Measurements from ENCODE around the gene NMRK2.
"Not testable (repeated sequence)": the region's sequence is repeated elsewhere in the genome, so short reads cannot be mapped to it uniquely, and the experiment has no call there.

NMRK2 gene

GRCh38 chr19:3945838-3946237, 13.0 kb downstream of the NMRK2 start:
- DNase-seq (ENCODE audit: low read depth, low spot score): no peak
- no peak overlapping the region for H3K9ac ChIP-seq (ENCODE audit: insufficient read length)
- no peaks in the 10 kb centered on the region for H3K36me3 ChIP-seq (ENCODE audit: insufficient read depth, low read length)
- H3K4me3 ChIP-seq: no peak overlapping the region
- no peak for TF ChIP-seq POLR2AphosphoS5 (IDR thresholded peaks at IDR 0.05; ENCODE audit: borderline replicate concordance, low read depth, low read length)
- no peak for TF ChIP-seq FOXP2 (optimal IDR thresholded peaks at IDR 0.05; ENCODE audit: control extremely low read depth, extremely low read length, insufficient read depth)
- TF ChIP-seq EZH2 (IDR thresholded peaks at IDR 0.05): no peak
- no peak overlapping the region for H3K27ac ChIP-seq
- H3K9me3 ChIP-seq (ENCODE audit: low read depth, low read length): no peaks in the 10 kb centered on the region

GRCh38 chr19:3947316-3947933, 14.6 kb downstream of the NMRK2 start:
- not testable (repeated sequence) for H3K36me3 ChIP-seq (ENCODE audit: insufficient read depth, low read length); H3K27ac ChIP-seq; DNase-seq (ENCODE audit: low read depth, low spot score); H3K4me3 ChIP-seq; H3K9me3 ChIP-seq (ENCODE audit: low read depth, low read length); H3K9ac ChIP-seq (ENCODE audit: insufficient read length)

- Histone ChIP-seq H3K9me3 (ENCODE audit: low read depth, low read length) (no peaks in the 10 kb centered on the region), H3K9ac (ENCODE audit: insufficient read length) (no peak overlapping the region), H3K4me3 (no peak overlapping the region), H3K27ac (no peak overlapping the region), H3K36me3 (ENCODE audit: insufficient read depth, low read length) (no peaks in the 10 kb centered on the region)
- TF ChIP-seq FOXP2 (optimal IDR thresholded peaks at IDR 0.05; ENCODE audit: control extremely low read depth, extremely low read length, insufficient read depth) (no peak), EZH2 (IDR thresholded peaks at IDR 0.05) (no peak), POLR2AphosphoS5 (IDR thresholded peaks at IDR 0.05; ENCODE audit: borderline replicate concordance, low read depth, low read length) (no peak)
- no peak for DNase-seq (ENCODE audit: low read depth, low spot score)
These were observed 16.4 kb downstream of the NMRK2 start for GRCh38 chr19:3949294-3949693.

GRCh38 chr19:3949997-3950859, 17.4 kb downstream of the NMRK2 start:
- no peak for DNase-seq (ENCODE audit: low read depth, low spot score)
- H3K9me3 ChIP-seq (ENCODE audit: low read depth, low read length): no peaks in the 10 kb centered on the region
- no peaks in the 10 kb centered on the region for H3K36me3 ChIP-seq (ENCODE audit: insufficient read depth, low read length)
- no peak overlapping the region for H3K9ac ChIP-seq (ENCODE audit: insufficient read length)
- TF ChIP-seq EZH2 (IDR thresholded peaks at IDR 0.05): no peak
- TF ChIP-seq FOXP2 (optimal IDR thresholded peaks at IDR 0.05; ENCODE audit: control extremely low read depth, extremely low read length, insufficient read depth): no peak
- no peak for TF ChIP-seq POLR2AphosphoS5 (IDR thresholded peaks at IDR 0.05; ENCODE audit: borderline replicate concordance, low read depth, low read length)
- H3K4me3 ChIP-seq: no peak overlapping the region
- H3K27ac ChIP-seq: no peak overlapping the region

GRCh38 chr19:3950871-3951861, 18.3 kb downstream of the NMRK2 start:
- TF ChIP-seq EZH2 (IDR thresholded peaks at IDR 0.05) (no peak), POLR2AphosphoS5 (IDR thresholded peaks at IDR 0.05; ENCODE audit: borderline replicate concordance, low read depth, low read length) (no peak), FOXP2 (optimal IDR thresholded peaks at IDR 0.05; ENCODE audit: control extremely low read depth, extremely low read length, insufficient read depth) (no peak)
- H3K4me3 ChIP-seq: no peak overlapping the region
- H3K9ac ChIP-seq (ENCODE audit: insufficient read length): no peak overlapping the region
- no peak overlapping the region for H3K27ac ChIP-seq
- no peaks in the 10 kb centered on the region for H3K36me3 ChIP-seq (ENCODE audit: insufficient read depth, low read length)
- DNase-seq (ENCODE audit: low read depth, low spot score): no peak
- no peaks in the 10 kb centered on the region for H3K9me3 ChIP-seq (ENCODE audit: low read depth, low read length)

GRCh38 chr19:3952755-3953276, 19.9 kb downstream of the NMRK2 start:
- not testable (repeated sequence) for DNase-seq (ENCODE audit: low read depth, low spot score); H3K9me3 ChIP-seq (ENCODE audit: low read depth, low read length)

GRCh38 chr19:3954107-3954506, 21.2 kb downstream of the NMRK2 start:
- Histone ChIP-seq H3K27ac (no peak overlapping the region), H3K9ac (ENCODE audit: insufficient read length) (no peak overlapping the region), H3K9me3 (ENCODE audit: low read depth, low read length) (no peaks in the 10 kb centered on the region), H3K36me3 (ENCODE audit: insufficient read depth, low read length) (no peaks in the 10 kb centered on the region; the same call in 1 of the 2 replicates), H3K4me3 (no peak overlapping the region)
- no peak for DNase-seq (ENCODE audit: low read depth, low spot score)
- TF ChIP-seq EZH2 (IDR thresholded peaks at IDR 0.05): no peak
- TF ChIP-seq POLR2AphosphoS5 (IDR thresholded peaks at IDR 0.05; ENCODE audit: borderline replicate concordance, low read depth, low read length): no peak
- TF ChIP-seq FOXP2 (optimal IDR thresholded peaks at IDR 0.05; ENCODE audit: control extremely low read depth, extremely low read length, insufficient read depth): no peak

More at GRCh38 chr19:3952755-3953276, 19.9 kb downstream of the NMRK2 start:
- not testable (repeated sequence) for H3K36me3 ChIP-seq (ENCODE audit: insufficient read depth, low read length); H3K4me3 ChIP-seq; H3K9ac ChIP-seq (ENCODE audit: insufficient read length); H3K27ac ChIP-seq

- not testable (repeated sequence) for H3K27ac ChIP-seq; H3K36me3 ChIP-seq (ENCODE audit: insufficient read depth, low read length)
These were observed 22.4 kb downstream of the NMRK2 start for GRCh38 chr19:3955276-3955675.

More at GRCh38 chr19:3955276-3955675, 22.4 kb downstream of the NMRK2 start:
- DNase-seq (ENCODE audit: low read depth, low spot score); H3K4me3 ChIP-seq; H3K9ac ChIP-seq (ENCODE audit: insufficient read length); H3K9me3 ChIP-seq (ENCODE audit: low read depth, low read length): not testable (repeated sequence)
